ENCODE data around the gene GPANK1. TPM values are rescaled to one million over a fixed set of nuclear protein-coding genes. Genes with fewer than 3 reads are reported as not detected.

The GPANK1 gene
- total and polyA plus RNA-seq, 2 of the 13 experiments (the other 11 are each of a cell fraction or from before 2014, with no cell fraction given) = 15.4 to 22.8 TPM

GRCh38 chr6:31660381-31661261 is 4.2 kb downstream of the GPANK1 start, which contains the start of gene C6orf47 (continued):
- TF ChIP-seq LCORL (IDR thresholded peaks at IDR 0.05) (no peak), LCORL (CRISPR knock-in tag; IDR thresholded peaks at IDR 0.05) (peak; percentile 75), TGIF2 (CRISPR knock-in tag; IDR thresholded peaks at IDR 0.05) (no peak; the same call in none of the 2 replicates), ZNF746 (CRISPR knock-in tag; IDR thresholded peaks at IDR 0.05) (no peak; the same call in none of the 2 replicates), ZNF326 (CRISPR knock-in tag; IDR thresholded peaks at IDR 0.05; ENCODE audit: borderline replicate concordance) (peak; percentile 88), ZNF432 (CRISPR knock-in tag; IDR thresholded peaks at IDR 0.05; ENCODE audit: borderline replicate concordance) (no peak), ZNF674 (CRISPR knock-in tag; IDR thresholded peaks at IDR 0.05; ENCODE audit: low read depth) (peak; percentile 44; the same call in 1 of the 2 replicates), ZNF589 (CRISPR knock-in tag; conservative IDR thresholded peaks at IDR 0.05) (no peak), ZFP91 (CRISPR knock-in tag; IDR thresholded peaks at IDR 0.05; ENCODE audit: borderline replicate concordance) (peak; percentile 86), NFE2 (CRISPR knock-in tag; IDR thresholded peaks at IDR 0.05) (no peak), NFKB2 (CRISPR knock-in tag; IDR thresholded peaks at IDR 0.05; ENCODE audit: borderline replicate concordance) (peak; percentile 94), MAF1 (CRISPR knock-in tag; IDR thresholded peaks at IDR 0.05; ENCODE audit: borderline replicate concordance) (peak; percentile 72), FOXJ3 (CRISPR knock-in tag; IDR thresholded peaks at IDR 0.05; ENCODE audit: borderline replicate concordance) (peak; percentile 24; the same call in 1 of the 2 replicates)
- TF ChIP-seq, protein P1, sequence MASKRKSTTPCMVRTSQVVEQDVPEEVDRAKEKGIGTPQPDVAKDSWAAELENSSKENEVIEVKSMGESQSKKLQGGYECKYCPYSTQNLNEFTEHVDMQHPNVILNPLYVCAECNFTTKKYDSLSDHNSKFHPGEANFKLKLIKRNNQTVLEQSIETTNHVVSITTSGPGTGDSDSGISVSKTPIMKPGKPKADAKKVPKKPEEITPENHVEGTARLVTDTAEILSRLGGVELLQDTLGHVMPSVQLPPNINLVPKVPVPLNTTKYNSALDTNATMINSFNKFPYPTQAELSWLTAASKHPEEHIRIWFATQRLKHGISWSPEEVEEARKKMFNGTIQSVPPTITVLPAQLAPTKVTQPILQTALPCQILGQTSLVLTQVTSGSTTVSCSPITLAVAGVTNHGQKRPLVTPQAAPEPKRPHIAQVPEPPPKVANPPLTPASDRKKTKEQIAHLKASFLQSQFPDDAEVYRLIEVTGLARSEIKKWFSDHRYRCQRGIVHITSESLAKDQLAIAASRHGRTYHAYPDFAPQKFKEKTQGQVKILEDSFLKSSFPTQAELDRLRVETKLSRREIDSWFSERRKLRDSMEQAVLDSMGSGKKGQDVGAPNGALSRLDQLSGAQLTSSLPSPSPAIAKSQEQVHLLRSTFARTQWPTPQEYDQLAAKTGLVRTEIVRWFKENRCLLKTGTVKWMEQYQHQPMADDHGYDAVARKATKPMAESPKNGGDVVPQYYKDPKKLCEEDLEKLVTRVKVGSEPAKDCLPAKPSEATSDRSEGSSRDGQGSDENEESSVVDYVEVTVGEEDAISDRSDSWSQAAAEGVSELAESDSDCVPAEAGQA (IDR thresholded peaks at IDR 0.05; ENCODE audit: low read depth) = no peak
- TF ChIP-seq, protein P1 (CRISPR knock-in tag; IDR thresholded peaks at IDR 0.05; ENCODE audit: borderline replicate concordance) = no peak
- TF ChIP-seq, protein P2, sequence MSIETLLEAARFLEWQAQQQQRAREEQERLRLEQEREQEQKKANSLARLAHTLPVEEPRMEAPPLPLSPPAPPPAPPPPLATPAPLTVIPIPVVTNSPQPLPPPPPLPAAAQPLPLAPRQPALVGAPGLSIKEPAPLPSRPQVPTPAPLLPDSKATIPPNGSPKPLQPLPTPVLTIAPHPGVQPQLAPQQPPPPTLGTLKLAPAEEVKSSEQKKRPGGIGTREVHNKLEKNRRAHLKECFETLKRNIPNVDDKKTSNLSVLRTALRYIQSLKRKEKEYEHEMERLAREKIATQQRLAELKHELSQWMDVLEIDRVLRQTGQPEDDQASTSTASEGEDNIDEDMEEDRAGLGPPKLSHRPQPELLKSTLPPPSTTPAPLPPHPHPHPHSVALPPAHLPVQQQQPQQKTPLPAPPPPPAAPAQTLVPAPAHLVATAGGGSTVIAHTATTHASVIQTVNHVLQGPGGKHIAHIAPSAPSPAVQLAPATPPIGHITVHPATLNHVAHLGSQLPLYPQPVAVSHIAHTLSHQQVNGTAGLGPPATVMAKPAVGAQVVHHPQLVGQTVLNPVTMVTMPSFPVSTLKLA (IDR thresholded peaks at IDR 0.05) = no peak

Measured in HepG2 (cell line).